Erythroblast (primary cell): ENCODE data around the gene MAT2A.
"Not testable (repeated sequence)": the region's sequence is repeated elsewhere in the genome, so short reads cannot be mapped to it uniquely, and the experiment has no call there.

Source experiments
- GATA1 ChIP-seq: IDR thresholded peaks from 2 replicates; pipeline ENCODE4 v1.6.1; 2011; ENCODE audit warnings: low read depth, mild to moderate bottlenecking, control low read depth, low read length, moderate library complexity
- POLR2A ChIP-seq: IDR thresholded peaks from 2 replicates; pipeline ENCODE4 v1.6.1; 2011; ENCODE audit warnings: mild to moderate bottlenecking, low read length

GRCh38 chr2:85592299-85592698, 53.3 kb downstream of the MAT2A start:
- not testable (repeated sequence) for TF ChIP-seq POLR2A, GATA1
